GM18505 (cell line): Measurements from ENCODE around the gene BACH2.
"Not testable (repeated sequence)": the region's sequence is repeated elsewhere in the genome, so short reads cannot be mapped to it uniquely, and the experiment has no call there.

ENCODE experiments used
- ATAC-seq: cut with Tn5 transposase; IDR thresholded peaks from one replicate; pipeline ENCODE4 v1.9.1; 2021; ENCODE audit not compliant: unreplicated experiment
- POLR2A ChIP-seq: IDR thresholded peaks from 4 replicates; pipeline ENCODE4 v1.6.1; 2011; ENCODE audit warnings: borderline replicate concordance; ENCODE audit not compliant: insufficient read depth, insufficient read length; ENCODE audit errors: extremely low read depth

The BACH2 gene

GRCh38 chr6:90065173-90065572, 231.5 kb downstream of the BACH2 start:
- no peak for TF ChIP-seq POLR2A
- ATAC-seq, result no peak

DNA sequence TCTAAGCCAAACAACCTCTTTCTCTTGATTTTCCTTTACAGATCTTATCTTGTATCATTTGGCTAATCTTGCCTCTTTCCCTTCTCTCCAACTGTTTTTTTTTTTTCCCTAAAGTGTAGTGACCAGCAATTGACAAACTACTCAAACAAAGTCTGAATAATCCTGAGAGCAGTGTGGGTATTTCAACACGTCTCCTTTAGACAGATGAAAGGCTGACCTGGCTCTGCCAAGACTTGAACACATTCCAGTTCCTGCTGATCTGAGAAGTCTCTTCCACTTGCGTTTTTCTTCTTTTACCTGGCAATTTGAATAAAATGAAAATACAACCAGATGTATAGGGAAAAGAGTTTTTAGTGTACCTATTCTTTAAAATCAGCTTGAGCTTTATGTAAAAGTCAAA, 234.0 kb downstream of the BACH2 start:
- TF ChIP-seq POLR2A, result no peak
- no peak for ATAC-seq

GRCh38 chr6:90062051-90062450, 234.6 kb downstream of the BACH2 start:
- TF ChIP-seq POLR2A, result no peak
- no peak for ATAC-seq

DNA sequence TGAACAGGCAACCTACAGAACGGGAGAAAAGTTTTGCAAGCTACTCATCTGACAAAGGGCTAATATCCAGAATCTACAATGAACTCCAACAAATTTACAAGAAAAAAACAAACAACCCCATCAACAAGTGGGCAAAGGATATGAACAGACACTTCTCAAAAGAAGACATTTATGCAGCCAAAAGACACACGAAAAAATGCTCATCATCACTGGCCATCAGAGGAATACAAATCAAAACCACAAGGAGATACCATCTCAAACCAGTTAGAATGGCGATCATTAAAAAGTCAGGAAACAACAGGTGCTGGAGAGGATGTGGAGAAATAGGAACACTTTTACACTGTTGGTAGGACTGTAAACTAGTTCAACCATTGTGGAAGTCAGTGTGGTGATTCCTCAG, 237.5 kb downstream of the BACH2 start:
- ATAC-seq, result not testable (repeated sequence)

GRCh38 chr6:90055924-90056323, 240.7 kb downstream of the BACH2 start:
- ATAC-seq, result not testable (repeated sequence)

DNA sequence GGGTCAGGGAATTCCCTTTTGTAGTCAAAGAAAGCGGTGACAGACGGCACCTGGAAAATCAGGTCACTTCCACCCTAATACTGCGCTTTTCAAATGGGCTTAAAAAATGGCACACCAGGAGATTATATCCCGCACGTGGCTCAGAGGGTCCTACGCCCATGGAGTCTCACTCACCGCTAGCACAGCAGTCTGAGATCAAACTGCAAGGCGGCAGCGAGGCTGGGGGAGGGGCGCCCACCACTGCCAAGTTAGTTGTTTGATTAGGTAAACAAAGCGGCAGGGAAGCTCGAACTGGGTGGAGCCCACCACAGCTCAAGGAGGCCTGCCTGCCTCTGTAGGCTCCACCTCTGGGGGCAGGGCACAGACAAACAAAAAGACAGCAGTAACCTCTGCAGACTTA, 242.4 kb downstream of the BACH2 start:
- not testable (repeated sequence) for ATAC-seq

GRCh38 chr6:90053614-90054013, 243.0 kb downstream of the BACH2 start:
- no peak for ATAC-seq
- TF ChIP-seq POLR2A, result no peak

- ATAC-seq, result no peak
- TF ChIP-seq POLR2A, result no peak
Measured at GRCh38 chr6:90049295-90049694, 247.3 kb downstream of the BACH2 start.

GRCh38 chr6:90048206-90048967, 248.3 kb downstream of the BACH2 start:
- no peak for TF ChIP-seq POLR2A
- no peak for ATAC-seq

GRCh38 chr6:90045535-90045934, 251.1 kb downstream of the BACH2 start:
- TF ChIP-seq POLR2A, result no peak
- ATAC-seq, result no peak

GRCh38 chr6:90044833-90045381, 251.7 kb downstream of the BACH2 start:
- TF ChIP-seq POLR2A, result no peak
- no peak for ATAC-seq

DNA sequence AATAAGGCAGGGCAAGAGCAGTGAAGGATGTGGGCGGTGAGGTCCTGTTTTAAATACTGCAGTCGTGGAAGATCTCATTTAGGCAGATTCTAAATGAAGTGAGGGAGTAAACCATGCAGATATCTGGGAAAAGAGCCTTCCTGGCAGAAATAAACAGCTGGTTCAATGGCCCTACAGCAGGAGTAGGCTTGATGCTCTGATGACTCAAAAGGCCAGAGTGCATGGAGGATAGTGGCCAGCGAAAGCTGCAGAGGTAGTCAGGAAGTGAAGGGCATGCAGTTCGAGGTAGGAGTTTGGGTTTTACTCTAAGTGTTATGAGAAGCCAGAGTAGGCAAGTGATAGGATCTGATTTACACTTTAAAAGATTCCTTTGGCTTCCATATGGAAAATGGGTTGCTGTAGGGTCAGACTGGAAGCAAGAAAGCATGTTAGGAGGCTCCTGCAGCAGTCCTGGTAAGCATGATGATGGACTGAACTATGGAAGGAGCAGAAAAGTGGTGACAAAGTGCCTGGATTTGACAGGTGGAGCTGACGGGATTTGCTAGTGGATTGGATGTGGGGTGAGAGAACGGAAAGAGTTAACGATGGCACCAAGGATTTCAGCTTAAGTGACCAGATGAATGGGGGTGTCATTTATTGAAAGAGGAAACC, 252.3 kb downstream of the BACH2 start:
- no peak for ATAC-seq

DNA sequence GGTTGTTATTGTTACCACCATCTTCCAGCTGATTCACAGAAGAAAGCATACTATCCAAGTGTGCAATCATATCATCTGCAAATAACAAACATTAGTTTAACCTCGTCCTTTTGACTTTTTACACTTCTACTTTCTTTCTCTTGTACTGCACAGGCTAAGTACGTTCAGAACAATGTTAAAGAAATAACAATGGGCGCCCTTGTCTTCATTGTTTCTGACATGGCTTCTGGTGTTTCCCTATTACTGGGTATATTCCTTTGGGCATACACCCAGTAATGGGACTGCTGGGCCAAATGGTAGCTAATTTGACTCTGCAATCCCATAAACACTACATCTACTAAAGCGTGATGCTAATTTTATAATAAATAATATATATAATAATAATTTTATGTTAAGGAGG, 255.7 kb downstream of the BACH2 start:
- no peak for ATAC-seq
- TF ChIP-seq POLR2A, result no peak

More for the DNA sequence above, 252.3 kb downstream of the BACH2 start:
- no peak for TF ChIP-seq POLR2A

- ATAC-seq, result no peak
- TF ChIP-seq POLR2A, result no peak
Measured at GRCh38 chr6:90039911-90040310, 256.7 kb downstream of the BACH2 start.
